Central memory CD8-positive, alpha-beta T cell (primary cell): ENCODE results near the gene RRP1B.
A peak's percentile ranks its signal among the peaks of the same experiment; 100 is the strongest.

Source experiments
- ATAC-seq: fragments of 150-1000 bp; cut with Tn5 transposase; replicated peaks from 2 replicates; pipeline ENCODE4 v1.10.0; 2022; ENCODE audit warnings: mild to moderate bottlenecking, moderate FRiP score, moderate number of reproducible peaks; ENCODE audit not compliant: poor library complexity, severe bottlenecking; ENCODE audit errors: extremely low read depth
- DNase-seq, 2 donors: peaks; one replicate each; pipeline ENCODE4 v3.0.0; 2021; ENCODE audit warnings: low spot score in 2 of 2
- H3K27ac Mint-ChIP-seq: one replicate; pipeline ENCODE4 v1.8.0; 2022; ENCODE audit warnings: low read depth, mild to moderate bottlenecking, moderate library complexity, mixed read lengths
- H3K27me3 Mint-ChIP-seq: one replicate; pipeline ENCODE4 v1.8.0; 2022; ENCODE audit warnings: mixed read lengths
- H3K36me3 Mint-ChIP-seq: one replicate; pipeline ENCODE4 v1.8.0; 2022; ENCODE audit warnings: mild to moderate bottlenecking, moderate library complexity, mixed read lengths; ENCODE audit not compliant: insufficient read depth
- H3K4me1 Mint-ChIP-seq: one replicate; pipeline ENCODE4 v1.8.0; 2022; ENCODE audit warnings: mixed read lengths
- H3K4me3 Mint-ChIP-seq: one replicate; pipeline ENCODE4 v1.8.0; 2022; ENCODE audit warnings: mild to moderate bottlenecking, moderate library complexity, mixed read lengths
- H3K9me3 Mint-ChIP-seq: one replicate; pipeline ENCODE4 v1.8.0; 2022; ENCODE audit warnings: mixed read lengths

The RRP1B gene

GRCh38 chr21:43717967-43718871 is 58.9 kb downstream of the RRP1B start:
- ATAC-seq (no peak), DNase-seq (no peak)
- peaks cover 32% of the 10 kb centered on the region for H3K4me1 Mint-ChIP-seq
- no peaks in the 10 kb centered on the region for H3K27me3 Mint-ChIP-seq
- H3K4me3 Mint-ChIP-seq, result peak overlapping the region; percentile 85
- peak overlapping the region; percentile 57 for H3K27ac Mint-ChIP-seq
- H3K9me3 Mint-ChIP-seq, result no peaks in the 10 kb centered on the region
- peaks cover 13% of the 10 kb centered on the region for H3K36me3 Mint-ChIP-seq

DNA sequence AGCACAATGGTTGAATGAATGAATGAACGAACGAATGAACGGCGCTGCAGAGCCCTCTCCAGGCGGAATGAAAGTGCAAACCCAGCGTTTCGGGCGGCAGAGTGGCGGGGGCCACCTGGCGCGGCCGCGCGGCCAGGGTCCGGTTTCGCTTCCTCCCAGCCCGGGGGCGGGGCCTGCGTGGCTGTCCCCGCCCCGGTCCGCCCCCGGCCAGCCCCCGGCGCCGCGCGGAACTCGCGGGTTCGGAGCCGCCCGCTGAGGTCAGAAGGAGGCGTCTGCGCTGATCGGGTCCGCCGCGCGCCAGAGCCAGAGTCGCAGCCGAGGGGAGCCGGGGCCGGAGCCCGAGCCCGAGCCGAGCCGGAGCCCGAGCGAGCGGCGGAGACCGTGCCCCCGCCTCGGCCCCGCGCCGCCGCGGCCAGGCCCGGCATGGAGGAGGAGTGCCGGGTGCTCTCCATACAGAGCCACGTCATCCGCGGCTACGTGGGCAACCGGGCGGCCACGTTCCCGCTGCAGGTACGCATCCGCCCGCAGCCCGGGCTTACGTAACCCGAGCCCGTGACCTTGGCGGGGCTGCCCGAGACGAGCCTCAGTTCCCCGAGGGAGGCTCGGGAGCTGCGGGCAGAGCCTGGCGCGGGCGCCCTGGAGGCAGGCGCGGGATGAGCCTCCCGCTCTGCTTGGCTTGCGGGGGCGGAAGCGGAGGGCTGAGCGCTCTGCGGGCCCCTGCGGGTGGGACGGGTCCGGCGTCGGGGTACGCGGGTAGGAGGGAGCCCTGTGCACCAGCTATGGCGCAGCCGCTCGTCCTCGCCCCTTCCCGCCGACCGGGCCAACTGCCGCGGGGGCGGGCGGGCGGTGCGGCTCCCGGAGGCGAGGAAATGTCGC is 59.8 kb downstream of the RRP1B start, which contains the start of gene PDXK:
Gene PDXK (plus strand): TSS at position 258 of the 876 bp plus-strand sequence. CDS start 166 bp downstream, at position 424.
- Mint-ChIP-seq H3K4me3 (peak within 1 kb of the TSS; percentile 85), H3K36me3 (peaks cover 16% of the 10 kb centered on the region), H3K4me1 (peaks cover 32% of the 10 kb centered on the region), H3K9me3 (no peaks in the 10 kb centered on the region), H3K27me3 (no peaks in the 10 kb centered on the region), H3K27ac (peak within 1 kb of the TSS; percentile 74)
- DNase-seq, result peak; percentile 59 to 67
- peak; percentile 78 for ATAC-seq

DNA sequence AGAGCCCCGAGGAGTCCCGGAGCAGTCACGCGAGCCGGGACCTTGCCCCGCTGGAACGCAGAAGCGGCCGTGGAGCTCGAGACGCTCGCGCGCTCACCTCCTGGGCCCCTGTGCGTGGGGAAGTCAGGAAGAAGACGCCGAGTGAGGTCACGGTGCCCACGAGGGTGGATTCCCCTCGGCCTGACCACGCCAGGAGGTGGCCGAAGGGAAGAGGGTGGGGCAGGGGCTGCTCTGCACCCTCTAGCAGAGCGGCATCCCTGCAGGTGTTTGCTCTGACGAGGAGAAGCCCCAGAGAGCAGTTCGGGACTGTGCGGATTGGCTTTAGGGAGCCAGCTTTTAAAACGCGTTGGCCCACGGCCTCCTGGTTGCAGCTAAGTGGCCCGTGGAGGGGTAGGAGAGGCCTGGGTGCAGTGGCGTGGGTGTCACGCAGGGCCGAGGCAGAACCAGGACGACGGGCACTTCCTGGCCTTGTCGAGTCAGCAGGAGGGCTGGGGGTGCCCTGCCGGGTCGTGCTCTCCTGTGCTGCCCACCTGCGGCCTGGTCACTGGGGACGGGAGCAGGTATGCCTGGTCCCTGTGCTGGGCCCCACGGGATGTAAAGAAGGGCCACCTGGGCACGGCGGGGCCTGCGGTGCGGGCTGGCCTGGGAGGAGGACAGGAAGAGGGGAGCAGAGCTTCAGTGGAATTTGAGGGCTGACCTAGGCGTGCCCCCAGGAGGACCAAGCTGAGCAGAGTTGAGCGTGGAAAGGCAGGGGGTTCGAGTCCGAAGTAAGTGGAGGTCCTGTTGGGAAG is 60.6 kb downstream of the RRP1B start:
- Mint-ChIP-seq H3K4me3 (peak overlapping the region; percentile 85), H3K36me3 (peaks cover 17% of the 10 kb centered on the region), H3K9me3 (no peaks in the 10 kb centered on the region), H3K27me3 (no peaks in the 10 kb centered on the region), H3K4me1 (peaks cover 32% of the 10 kb centered on the region), H3K27ac (peak overlapping the region; percentile 74)
- ATAC-seq (peak; percentile 22), DNase-seq (no peak)

DNA sequence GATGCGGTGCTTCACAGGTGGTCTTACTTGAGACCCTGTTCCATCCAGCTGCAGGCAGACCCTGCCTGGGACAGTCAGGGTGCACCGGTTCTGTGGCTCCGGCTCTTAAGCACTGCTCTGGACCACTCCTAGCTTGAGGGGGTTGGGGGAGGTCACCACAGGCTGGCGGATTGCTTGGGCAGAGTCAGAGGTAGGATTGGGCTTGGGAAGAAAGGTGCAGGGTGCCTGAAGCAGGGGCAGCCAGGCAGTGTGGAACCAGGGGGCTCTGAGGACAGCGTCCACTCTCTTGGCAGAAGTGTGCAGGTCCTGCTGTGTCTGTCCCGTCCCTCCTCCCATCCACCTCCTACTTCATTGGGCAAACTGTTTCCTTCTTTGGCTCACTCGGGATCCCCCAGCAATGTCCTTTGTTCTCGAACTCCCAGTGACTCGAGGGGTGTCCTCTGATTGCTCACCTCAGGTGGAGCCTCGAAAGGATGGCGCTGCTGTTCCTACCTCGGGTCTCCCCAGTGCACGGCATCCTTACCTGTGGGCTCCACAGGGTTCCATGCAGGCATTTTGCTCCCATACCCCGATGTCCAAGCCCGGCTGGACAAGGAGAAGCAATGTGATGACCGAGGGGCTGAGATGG is 61.3 kb downstream of the RRP1B start:
- H3K4me3 Mint-ChIP-seq, result peak overlapping the region; percentile 85
- no peaks in the 10 kb centered on the region for H3K27me3 Mint-ChIP-seq
- peaks cover 32% of the 10 kb centered on the region for H3K4me1 Mint-ChIP-seq
- no peaks in the 10 kb centered on the region for H3K9me3 Mint-ChIP-seq
- peaks cover 17% of the 10 kb centered on the region for H3K36me3 Mint-ChIP-seq
- DNase-seq, result no peak
- peak overlapping the region; percentile 74 for H3K27ac Mint-ChIP-seq
- no peak for ATAC-seq

DNA sequence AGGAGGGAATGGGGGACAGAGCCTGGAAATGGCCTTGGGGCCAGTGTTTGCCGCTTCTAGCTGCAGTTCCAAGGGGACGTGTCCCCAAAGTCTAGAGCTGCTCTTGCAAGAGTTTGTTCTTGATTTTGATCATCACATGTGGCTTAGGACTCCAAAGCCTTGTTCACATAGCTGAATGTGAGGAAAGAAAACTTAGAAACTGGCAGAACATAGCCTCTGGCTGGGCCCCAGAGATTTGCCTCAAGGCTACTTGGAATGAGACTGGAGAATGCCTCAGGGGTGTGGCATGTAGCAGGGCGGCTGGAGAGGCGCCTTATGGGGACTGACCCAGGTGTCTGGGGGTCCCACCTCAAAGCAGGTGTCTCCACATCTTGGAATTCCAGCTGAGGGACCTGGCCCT is 61.8 kb downstream of the RRP1B start:
- H3K9me3 Mint-ChIP-seq, result no peaks in the 10 kb centered on the region
- H3K36me3 Mint-ChIP-seq, result peaks cover 17% of the 10 kb centered on the region
- ATAC-seq (no peak), DNase-seq (no peak)
- H3K4me1 Mint-ChIP-seq, result peaks cover 37% of the 10 kb centered on the region
- peak overlapping the region; percentile 74 for H3K27ac Mint-ChIP-seq
- H3K4me3 Mint-ChIP-seq, result peak overlapping the region; percentile 85
- H3K27me3 Mint-ChIP-seq, result no peaks in the 10 kb centered on the region

DNA sequence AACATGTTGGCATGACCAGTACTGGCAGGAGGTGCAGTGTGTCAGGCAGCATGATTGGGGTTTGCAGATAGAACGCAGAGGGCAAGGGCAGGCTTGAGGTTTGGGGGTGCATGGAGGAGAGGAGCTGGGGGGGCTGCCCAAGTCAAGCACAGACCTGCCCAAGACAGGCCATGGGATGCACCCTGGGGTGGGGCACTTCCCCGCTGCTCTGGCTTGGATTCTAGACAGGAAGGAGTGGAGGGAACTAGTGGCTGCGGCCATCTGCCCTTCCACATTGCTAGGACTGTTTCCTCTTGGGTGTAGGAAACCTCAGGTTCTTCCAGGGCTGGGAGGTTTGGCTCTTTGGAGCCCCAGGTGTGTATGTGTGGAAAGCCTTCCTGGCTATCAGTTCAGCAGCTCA is 62.6 kb downstream of the RRP1B start:
- peaks cover 17% of the 10 kb centered on the region for H3K36me3 Mint-ChIP-seq
- DNase-seq, result no peak
- H3K27ac Mint-ChIP-seq, result no peak overlapping the region
- H3K9me3 Mint-ChIP-seq, result no peaks in the 10 kb centered on the region
- peaks cover 43% of the 10 kb centered on the region for H3K4me1 Mint-ChIP-seq
- no peak overlapping the region for H3K4me3 Mint-ChIP-seq
- H3K27me3 Mint-ChIP-seq, result no peaks in the 10 kb centered on the region
- no peak for ATAC-seq

DNA sequence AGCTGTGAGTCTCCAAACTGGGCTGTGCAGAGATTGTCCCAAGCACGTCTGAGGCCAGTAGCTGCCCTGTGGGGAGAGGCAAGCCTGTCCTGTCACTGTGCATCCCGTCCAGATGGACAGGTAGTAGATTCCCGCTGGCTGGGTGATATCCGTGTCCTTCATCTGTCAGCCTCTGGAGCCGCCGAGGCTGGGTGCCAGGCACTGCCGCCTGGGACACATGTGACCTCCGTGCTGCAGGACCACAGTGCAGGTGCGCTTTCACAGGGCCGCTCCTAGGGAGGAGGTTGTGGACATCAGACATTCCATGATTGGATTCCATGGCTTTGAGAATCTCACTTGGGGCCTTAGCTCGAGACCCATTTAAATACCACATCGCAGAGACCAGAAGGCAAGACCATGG is 64.3 kb downstream of the RRP1B start:
- DNase-seq (no peak), ATAC-seq (no peak)
- no peaks in the 10 kb centered on the region for H3K9me3 Mint-ChIP-seq
- peaks cover 60% of the 10 kb centered on the region for H3K4me1 Mint-ChIP-seq
- no peaks in the 10 kb centered on the region for H3K27me3 Mint-ChIP-seq
- peaks cover 26% of the 10 kb centered on the region for H3K36me3 Mint-ChIP-seq
- H3K27ac Mint-ChIP-seq, result no peak overlapping the region
- H3K4me3 Mint-ChIP-seq, result no peak overlapping the region

GRCh38 chr21:43726686-43727518 is 67.5 kb downstream of the RRP1B start:
- Mint-ChIP-seq H3K4me3 (peak overlapping the region; percentile 82), H3K36me3 (peaks cover 23% of the 10 kb centered on the region), H3K4me1 (peaks cover 56% of the 10 kb centered on the region), H3K27me3 (no peaks in the 10 kb centered on the region), H3K9me3 (no peaks in the 10 kb centered on the region), H3K27ac (peak overlapping the region; percentile 90)
- no peak for DNase-seq
- ATAC-seq, result no peak

- H3K36me3 Mint-ChIP-seq, result peaks cover 21% of the 10 kb centered on the region
- DNase-seq (no peak), ATAC-seq (no peak)
- H3K9me3 Mint-ChIP-seq, result no peaks in the 10 kb centered on the region
- peaks cover 57% of the 10 kb centered on the region for H3K4me1 Mint-ChIP-seq
- peak overlapping the region; percentile 82 for H3K4me3 Mint-ChIP-seq
- H3K27me3 Mint-ChIP-seq, result no peaks in the 10 kb centered on the region
- peak overlapping the region; percentile 90 for H3K27ac Mint-ChIP-seq
Observed at GRCh38 chr21:43727519-43728153, 68.3 kb downstream of the RRP1B start.

GRCh38 chr21:43728154-43728466 is 68.8 kb downstream of the RRP1B start:
- Mint-ChIP-seq H3K4me3 (peak overlapping the region; percentile 82), H3K4me1 (peaks cover 57% of the 10 kb centered on the region), H3K9me3 (no peaks in the 10 kb centered on the region), H3K27me3 (no peaks in the 10 kb centered on the region), H3K27ac (peak overlapping the region; percentile 90), H3K36me3 (peaks cover 23% of the 10 kb centered on the region)
- ATAC-seq, result no peak
- no peak for DNase-seq
